ENCODE data around the gene BMPR1B.
A peak's percentile ranks its signal among the peaks of the same experiment; 100 is the strongest.

The BMPR1B gene

GRCh38 chr4:94757192-94758140 is at the start of gene BMPR1B:
Gene BMPR1B (plus strand): TSS chr4:94757955. CDS start chr4:95104425, 346,470 bp downstream.
- DNase-seq, result peak; percentile 61

GRCh38 chr4:94711635-94712034 is 46.1 kb upstream of the BMPR1B start:
- no peak for DNase-seq

- DNase-seq, result peak; percentile 63
Measured at GRCh38 chr4:94714365-94715160, 43.2 kb upstream of the BMPR1B start.

- DNase-seq, result no peak
Measured at GRCh38 chr4:94715726-94716125, 42.0 kb upstream of the BMPR1B start.

GRCh38 chr4:94721310-94721709 is 36.4 kb upstream of the BMPR1B start:
- no peak for DNase-seq

- DNase-seq, result no peak
Measured at GRCh38 chr4:94722270-94722669, 35.5 kb upstream of the BMPR1B start.

GRCh38 chr4:94722748-94723147 is 35.0 kb upstream of the BMPR1B start:
- DNase-seq, result no peak

GRCh38 chr4:94724016-94724790 is 33.6 kb upstream of the BMPR1B start:
- DNase-seq, result no peak

- no peak for DNase-seq
Measured at GRCh38 chr4:94726524-94727123, 31.1 kb upstream of the BMPR1B start.

GRCh38 chr4:94728056-94728766 is 29.5 kb upstream of the BMPR1B start:
- DNase-seq, result no peak

GRCh38 chr4:94732358-94732698 is 25.4 kb upstream of the BMPR1B start:
- no peak for DNase-seq

- DNase-seq, result no peak
Measured at GRCh38 chr4:94739741-94740140, 18.0 kb upstream of the BMPR1B start.

GRCh38 chr4:94741304-94741703 is 16.5 kb upstream of the BMPR1B start:
- DNase-seq, result peak; percentile 11

- no peak for DNase-seq
Measured at GRCh38 chr4:94743838-94744237, 13.9 kb upstream of the BMPR1B start.

- no peak for DNase-seq
Measured at GRCh38 chr4:94744850-94745249, 12.9 kb upstream of the BMPR1B start.

GRCh38 chr4:94746746-94747145 is 11.0 kb upstream of the BMPR1B start:
- no peak for DNase-seq

GRCh38 chr4:94758141-94758699 is 465 bp downstream of the BMPR1B start:
- peak; percentile 15 for DNase-seq

- no peak for DNase-seq
Measured at GRCh38 chr4:94758700-94759399, 1.1 kb downstream of the BMPR1B start.

- no peak for DNase-seq
Measured at GRCh38 chr4:94759767-94760211, 2.0 kb downstream of the BMPR1B start.

GRCh38 chr4:94762326-94762725 is 4.6 kb downstream of the BMPR1B start:
- no peak for DNase-seq

GRCh38 chr4:94763005-94763404 is 5.2 kb downstream of the BMPR1B start:
- no peak for DNase-seq
